Urinary bladder (tissue), 4 donors: ENCODE data around the gene DTNA. TPM values are rescaled to one million over a fixed set of nuclear protein-coding genes. Genes with fewer than 3 reads are reported as not detected.
A peak's percentile ranks its signal among the peaks of the same experiment; 100 is the strongest.

ENCODE experiments used
- DNase-seq: peaks from one replicate; pipeline ENCODE4 v3.0.0-alpha.2; 2015; ENCODE audit errors: extremely low spot score
- H3K27ac ChIP-seq: one replicate; pipeline ENCODE4 v1.5.1; 2013; ENCODE audit warnings: low read depth, mild to moderate bottlenecking, moderate library complexity
- H3K36me3 ChIP-seq: one replicate; pipeline ENCODE4 v1.6.1; 2013; ENCODE audit warnings: mild to moderate bottlenecking, moderate library complexity; ENCODE audit not compliant: insufficient read depth
- H3K4me1 ChIP-seq: one replicate; pipeline ENCODE4 v1.6.1; 2013; ENCODE audit warnings: mild to moderate bottlenecking, moderate library complexity; ENCODE audit not compliant: insufficient read depth
- H3K4me3 ChIP-seq: one replicate; pipeline ENCODE4 v1.5.1; 2013; ENCODE audit warnings: low read depth, low read length
- WGBS: extraction: QIAGEN DNeasy Blood & Tissue Kit; methylation state at CpG from one replicate; pipeline ENCODE4 v1.1.7; 2013; 5-methylcytosine and 5-hydroxymethylcytosine counted together
- polyA plus RNA-seq: library from polyadenylated mRNA; stranded (reverse); fragments of 200-250 nt; gene quantifications from one replicate; pipeline ENCODE4 v1.2.3, GENCODE V29; 2013
- total RNA-seq: library from RNA; depleted of rRNA; stranded (reverse); fragments of >200 nt; gene quantifications from one replicate; pipeline ENCODE4 v1.2.3, GENCODE V29; 2014
- donor health status: healthy with polysubstance abuse.
- donor health status: healthy.

Gene DTNA
- total and polyA plus RNA-seq, 2 donors, result 31.7 to 119 TPM

- no peak overlapping the region for H3K27ac ChIP-seq
- 44% methylated on average over 6 of the region's 6 CpGs for WGBS
- DNase-seq, result no peak
- no peaks in the 10 kb centered on the region for H3K36me3 ChIP-seq
- H3K4me1 ChIP-seq, result no peaks in the 10 kb centered on the region
- H3K4me3 ChIP-seq, result no peak overlapping the region
Measured at GRCh38 chr18:34809451-34810072, 99.5 kb downstream of the DTNA start.

- no peak overlapping the region for H3K27ac ChIP-seq
- no peaks in the 10 kb centered on the region for H3K36me3 ChIP-seq
- 78% methylated on average over 6 of the region's 6 CpGs for WGBS
- no peak for DNase-seq
- H3K4me3 ChIP-seq, result no peak overlapping the region
- no peaks in the 10 kb centered on the region for H3K4me1 ChIP-seq
Measured at GRCh38 chr18:34816183-34816582, 106.1 kb downstream of the DTNA start.

GRCh38 chr18:34817636-34818035 lies 107.5 kb downstream of the DTNA start:
- DNase-seq, result no peak
- H3K4me3 ChIP-seq, result no peak overlapping the region
- H3K4me1 ChIP-seq, result no peaks in the 10 kb centered on the region
- H3K36me3 ChIP-seq, result no peaks in the 10 kb centered on the region
- H3K27ac ChIP-seq, result no peak overlapping the region
- WGBS, result 87% methylated on average over 2 of the region's 2 CpGs

- Histone ChIP-seq H3K36me3 (no peaks in the 10 kb centered on the region), H3K4me1 (no peaks in the 10 kb centered on the region), H3K27ac (no peak overlapping the region), H3K4me3 (no peak overlapping the region)
- WGBS, result 82% methylated on average over 5 of the region's 5 CpGs
- no peak for DNase-seq
Measured at GRCh38 chr18:34818064-34818463, 108.0 kb downstream of the DTNA start.

- Histone ChIP-seq H3K27ac (no peak overlapping the region), H3K4me3 (no peak overlapping the region), H3K36me3 (no peaks in the 10 kb centered on the region), H3K4me1 (no peaks in the 10 kb centered on the region)
- no peak for DNase-seq
- 77% methylated on average over 7 of the region's 7 CpGs for whole genome bisulfite sequencing
Measured at GRCh38 chr18:34820360-34821065, 110.4 kb downstream of the DTNA start.

- 49% methylated on average over 6 of the region's 6 CpGs for WGBS
- no peaks in the 10 kb centered on the region for H3K4me1 ChIP-seq
- H3K36me3 ChIP-seq, result no peaks in the 10 kb centered on the region
- no peak overlapping the region for H3K4me3 ChIP-seq
- DNase-seq, result no peak
- no peak overlapping the region for H3K27ac ChIP-seq
Measured at GRCh38 chr18:34821669-34822210, 111.6 kb downstream of the DTNA start.

GRCh38 chr18:34828093-34828492 lies 118.0 kb downstream of the DTNA start:
- H3K36me3 ChIP-seq, result no peaks in the 10 kb centered on the region
- WGBS, result 90% methylated on average over 2 of the region's 2 CpGs
- H3K4me3 ChIP-seq, result no peak overlapping the region
- no peak for DNase-seq
- no peaks in the 10 kb centered on the region for H3K4me1 ChIP-seq
- H3K27ac ChIP-seq, result no peak overlapping the region

GRCh38 chr18:34834897-34835296 lies 124.8 kb downstream of the DTNA start:
- no peaks in the 10 kb centered on the region for H3K4me1 ChIP-seq
- no peaks in the 10 kb centered on the region for H3K36me3 ChIP-seq
- 34% methylated on average over 2 of the region's 2 CpGs for WGBS
- no peak overlapping the region for H3K4me3 ChIP-seq
- no peak overlapping the region for H3K27ac ChIP-seq
- no peak for DNase-seq

- Histone ChIP-seq H3K4me1 (no peaks in the 10 kb centered on the region), H3K4me3 (no peak overlapping the region), H3K36me3 (no peaks in the 10 kb centered on the region), H3K27ac (no peak overlapping the region)
- no peak for DNase-seq
- WGBS, result 86% methylated on average over 3 of the region's 3 CpGs
Measured at GRCh38 chr18:34835466-34835865, 125.4 kb downstream of the DTNA start.

GRCh38 chr18:34837769-34838272 lies 127.7 kb downstream of the DTNA start:
- no peak overlapping the region for H3K27ac ChIP-seq
- peak; percentile 4 for DNase-seq
- no peaks in the 10 kb centered on the region for H3K4me1 ChIP-seq
- H3K4me3 ChIP-seq, result no peak overlapping the region
- WGBS, result 29% methylated on average over 3 of the region's 3 CpGs
- no peaks in the 10 kb centered on the region for H3K36me3 ChIP-seq

- no peak overlapping the region for H3K27ac ChIP-seq
- no peak for DNase-seq
- H3K4me1 ChIP-seq, result no peaks in the 10 kb centered on the region
- H3K36me3 ChIP-seq, result no peaks in the 10 kb centered on the region
- no peak overlapping the region for H3K4me3 ChIP-seq
- WGBS, result 87% methylated on average over 5 of the region's 5 CpGs
Measured at GRCh38 chr18:34838669-34839068, 128.6 kb downstream of the DTNA start.

GRCh38 chr18:34840256-34840826 lies 130.2 kb downstream of the DTNA start:
- Histone ChIP-seq H3K36me3 (no peaks in the 10 kb centered on the region), H3K4me3 (no peak overlapping the region), H3K27ac (no peak overlapping the region), H3K4me1 (no peaks in the 10 kb centered on the region)
- DNase-seq, result no peak
- 89% methylated on average over 2 of the region's 2 CpGs for WGBS

- H3K36me3 ChIP-seq, result no peaks in the 10 kb centered on the region
- no peak for DNase-seq
- H3K4me3 ChIP-seq, result no peak overlapping the region
- H3K4me1 ChIP-seq, result no peaks in the 10 kb centered on the region
- no peak overlapping the region for H3K27ac ChIP-seq
Measured at GRCh38 chr18:34841891-34842290, 131.8 kb downstream of the DTNA start.

GRCh38 chr18:34844072-34844471 lies 134.0 kb downstream of the DTNA start:
- DNase-seq, result no peak
- 89% methylated on average over 1 of the region's 1 CpG for WGBS
- no peaks in the 10 kb centered on the region for H3K36me3 ChIP-seq

More at GRCh38 chr18:34844072-34844471, 134.0 kb downstream of the DTNA start:
- Histone ChIP-seq H3K27ac (no peak overlapping the region), H3K4me3 (no peak overlapping the region), H3K4me1 (no peaks in the 10 kb centered on the region)
